Mesenchymal stem cell (in vitro differentiated cells and primary cell): ENCODE results near the gene FLAD1.

Experiments used
- DNase-seq: peaks from one replicate; pipeline ENCODE4 v3.0.0-alpha.2; 2013
- H2AFZ ChIP-seq: one replicate; pipeline ENCODE4 v1.6.1; 2013; ENCODE audit warnings: low read depth, mild to moderate bottlenecking, control low read depth, inconsistent platforms, low read length, moderate library complexity
- H2AK5ac ChIP-seq: 2 replicates; pipeline ENCODE4 v1.6.1; 2013; ENCODE audit warnings: low read length, moderate library complexity, mild to moderate bottlenecking, inconsistent platforms; ENCODE audit not compliant: severe bottlenecking
- H2BK120ac ChIP-seq: one replicate; pipeline ENCODE4 v1.6.1; 2013; ENCODE audit warnings: low read depth, mild to moderate bottlenecking, inconsistent platforms, low read length, moderate library complexity
- H2BK12ac ChIP-seq, 2 experiments: one replicate each; pipeline ENCODE4 v1.6.1; 2013; ENCODE audit warnings: inconsistent platforms in 2 of 2, low read length in 2 of 2, mild to moderate bottlenecking in 2 of 2, moderate library complexity in 2 of 2, control low read depth in 1 of 2
- H2BK15ac ChIP-seq: one replicate; pipeline ENCODE4 v1.6.1; 2013; ENCODE audit warnings: mild to moderate bottlenecking, low read depth, inconsistent platforms; ENCODE audit not compliant: poor library complexity, severe bottlenecking
- H2BK5ac ChIP-seq: 2 replicates; pipeline ENCODE4 v1.6.1; 2013; ENCODE audit warnings: low read depth, mild to moderate bottlenecking, low read length, control low read depth, inconsistent platforms; ENCODE audit not compliant: poor library complexity, severe bottlenecking
- H3K14ac ChIP-seq, 2 experiments: one replicate each; pipeline ENCODE4 v1.6.1; 2013; ENCODE audit warnings: inconsistent platforms in 2 of 2, low read length in 2 of 2, control low read depth in 1 of 2, mild to moderate bottlenecking in 1 of 2, moderate library complexity in 1 of 2
- H3K18ac ChIP-seq, 2 experiments: one replicate each; pipeline ENCODE4 v1.6.1; 2013; ENCODE audit warnings: inconsistent platforms in 2 of 2, low read length in 2 of 2, control low read depth in 1 of 2, low read depth in 1 of 2, mild to moderate bottlenecking in 1 of 2
- H3K23ac ChIP-seq, 2 experiments: one replicate each; pipeline ENCODE4 v1.6.1; 2013; ENCODE audit warnings: inconsistent platforms in 2 of 2, low read length in 2 of 2, mild to moderate bottlenecking in 2 of 2, moderate library complexity in 2 of 2, control low read depth in 1 of 2
- H3K27ac ChIP-seq: 2 replicates; pipeline ENCODE4 v1.5.1; 2013; ENCODE audit warnings: mild to moderate bottlenecking, moderate library complexity, low read length, control low read depth, inconsistent platforms; ENCODE audit not compliant: poor library complexity, severe bottlenecking
- H3K27me3 ChIP-seq, 2 experiments: 2 replicates each; pipeline versions ENCODE4 v1.6.1 to v1.7.0; 2013; ENCODE audit warnings: low read length in 2 of 2, mild to moderate bottlenecking in 2 of 2, moderate library complexity in 2 of 2, control low read depth in 1 of 2, inconsistent platforms in 1 of 2; ENCODE audit not compliant: control insufficient read depth in 1 of 2, insufficient read depth in 1 of 2
- H3K36me3 ChIP-seq, 2 experiments: 2 replicates each; pipeline versions ENCODE4 v1.6.1 to v1.7.0; 2013; ENCODE audit warnings: low read length in 2 of 2, control low read depth in 1 of 2, inconsistent platforms in 1 of 2, low read depth in 1 of 2, mild to moderate bottlenecking in 1 of 2; ENCODE audit not compliant: insufficient read depth in 2 of 2, control insufficient read depth in 1 of 2
- H3K4ac ChIP-seq, 2 experiments: one replicate each; pipeline ENCODE4 v1.6.1; 2013; ENCODE audit warnings: inconsistent platforms in 2 of 2, low read length in 2 of 2, mild to moderate bottlenecking in 2 of 2, moderate library complexity in 2 of 2, control low read depth in 1 of 2, low read depth in 1 of 2
- H3K4me1 ChIP-seq: 2 replicates; pipeline ENCODE4 v1.6.1; 2013; ENCODE audit warnings: low read depth, low read length, control low read depth; ENCODE audit not compliant: control insufficient read depth, insufficient read depth
- H3K4me2 ChIP-seq: 2 replicates; pipeline ENCODE4 v1.6.1; 2013; ENCODE audit warnings: low read length, mild to moderate bottlenecking, inconsistent platforms; ENCODE audit not compliant: poor library complexity, severe bottlenecking
- H3K4me3 ChIP-seq, 2 experiments: 2 replicates each; pipeline versions ENCODE4 v1.5.1 to v1.7.0; 2013; ENCODE audit warnings: low read length in 2 of 2, mild to moderate bottlenecking in 2 of 2, control low read depth in 1 of 2, low read depth in 1 of 2; ENCODE audit not compliant: insufficient read depth in 1 of 2
- H3K79me1 ChIP-seq: replicated peaks from 2 replicates; pipeline ENCODE4 v1.6.1; 2013; ENCODE audit warnings: mild to moderate bottlenecking, control low read depth, low read length, inconsistent platforms; ENCODE audit not compliant: poor library complexity, severe bottlenecking
- H3K9ac ChIP-seq: 2 replicates; pipeline ENCODE4 v1.7.0; 2013; ENCODE audit warnings: mild to moderate bottlenecking, low read length, moderate library complexity
- H3K9me3 ChIP-seq: 2 replicates; pipeline ENCODE4 v1.7.0; 2013; ENCODE audit warnings: mild to moderate bottlenecking, low read length; ENCODE audit not compliant: control insufficient read depth
- H4K8ac ChIP-seq: one replicate; pipeline ENCODE4 v1.6.1; 2013; ENCODE audit warnings: inconsistent platforms, mild to moderate bottlenecking, low read length, moderate library complexity
- H4K91ac ChIP-seq: one replicate; pipeline ENCODE4 v1.6.1; 2013; ENCODE audit warnings: mild to moderate bottlenecking, low read length, inconsistent platforms
- WGBS: methylation state at CpG from one replicate; pipeline ENCODE4 v1.1.7; 2013; ENCODE audit warnings: mixed read lengths; 5-methylcytosine and 5-hydroxymethylcytosine counted together

FLAD1 gene

GRCh38 chr1:155033524-155033923, 50.4 kb downstream of the FLAD1 start, which contains the start of the genes DCST1 and DCST2:
Gene DCST1 (plus strand): TSS chr1:155033824. CDS start chr1:155034037, 213 bp downstream.
Gene DCST2 (minus strand): TSS chr1:155033781. CDS start chr1:155033701, 80 bp downstream.
- H2BK120ac ChIP-seq, result no peak within 1 kb of the TSS
- no peak within 1 kb of the TSS for H4K91ac ChIP-seq
- no peak within 1 kb of the TSS for H3K4me3 ChIP-seq
- H3K4ac ChIP-seq, result no peak within 1 kb of the TSS
- H3K9ac ChIP-seq, result no peak within 1 kb of the TSS
- H4K8ac ChIP-seq, result no peak within 1 kb of the TSS
- DNase-seq, result no peak
- H3K27me3 ChIP-seq, result peaks cover 0 to 33% of the 10 kb centered on the region in 2 experiments
- no peaks in the 10 kb centered on the region for H3K4me1 ChIP-seq
- H3K23ac ChIP-seq, result peak within 1 kb of the TSS in 1 of 2 experiments; percentile 48
- no peaks in the 10 kb centered on the region for H3K79me1 ChIP-seq
- no peak within 1 kb of the TSS for H3K4me2 ChIP-seq
- H3K9me3 ChIP-seq, result no peaks in the 10 kb centered on the region
- H2BK12ac ChIP-seq, result no peak within 1 kb of the TSS
- no peak within 1 kb of the TSS for H3K18ac ChIP-seq
- H2AK5ac ChIP-seq, result no peak within 1 kb of the TSS
- no peak within 1 kb of the TSS for H2BK15ac ChIP-seq
- no peak within 1 kb of the TSS for H2AFZ ChIP-seq
- no peak within 1 kb of the TSS for H3K14ac ChIP-seq
- no peak within 1 kb of the TSS for H2BK5ac ChIP-seq
- no peak within 1 kb of the TSS for H3K27ac ChIP-seq
- 94% methylated on average over 9 of the region's 9 CpGs for WGBS
- H3K36me3 ChIP-seq, result no peaks in the 10 kb centered on the region

- no peak for DNase-seq
- Histone ChIP-seq H3K4me1 (no peaks in the 10 kb centered on the region), H3K18ac (no peak overlapping the region), H4K8ac (no peak overlapping the region), H2BK120ac (no peak overlapping the region), H3K27ac (no peak overlapping the region), H2AFZ (no peak overlapping the region), H3K14ac (no peak overlapping the region), H2BK5ac (no peak overlapping the region), H3K23ac (no peak overlapping the region), H3K9me3 (no peaks in the 10 kb centered on the region), H2BK15ac (no peak overlapping the region), H4K91ac (no peak overlapping the region), H3K4me3 (no peak overlapping the region), H3K4ac (no peak overlapping the region), H3K36me3 (no peaks in the 10 kb centered on the region), H2AK5ac (no peak overlapping the region), H3K27me3 (peaks cover 0 to 28% of the 10 kb centered on the region in 2 experiments), H3K4me2 (no peak overlapping the region), H3K79me1 (no peaks in the 10 kb centered on the region), H3K9ac (no peak overlapping the region), H2BK12ac (no peak overlapping the region)
- WGBS, result 82% methylated on average over 20 of the region's 20 CpGs
Measured at GRCh38 chr1:155034318-155035208, 51.4 kb downstream of the FLAD1 start.

GRCh38 chr1:155035936-155036335, 52.8 kb downstream of the FLAD1 start:
- H3K4ac ChIP-seq, result no peak overlapping the region
- 100% methylated on average over 2 of the region's 2 CpGs for WGBS
- peaks cover 0 to 21% of the 10 kb centered on the region in 2 experiments for H3K27me3 ChIP-seq
- H3K9ac ChIP-seq, result no peak overlapping the region
- H3K4me1 ChIP-seq, result no peaks in the 10 kb centered on the region
- no peaks in the 10 kb centered on the region for H3K36me3 ChIP-seq
- no peaks in the 10 kb centered on the region for H3K79me1 ChIP-seq
- H2BK15ac ChIP-seq, result no peak overlapping the region
- H3K4me3 ChIP-seq, result no peak overlapping the region
- DNase-seq, result no peak
- H2AFZ ChIP-seq, result no peak overlapping the region
- H2AK5ac ChIP-seq, result no peak overlapping the region
- H4K91ac ChIP-seq, result no peak overlapping the region
- no peak overlapping the region for H3K14ac ChIP-seq
- no peak overlapping the region for H3K23ac ChIP-seq
- no peak overlapping the region for H4K8ac ChIP-seq
- H2BK12ac ChIP-seq, result no peak overlapping the region
- H2BK120ac ChIP-seq, result no peak overlapping the region
- H3K4me2 ChIP-seq, result no peak overlapping the region
- no peak overlapping the region for H3K18ac ChIP-seq
- H3K27ac ChIP-seq, result no peak overlapping the region
- H3K9me3 ChIP-seq, result no peaks in the 10 kb centered on the region
- no peak overlapping the region for H2BK5ac ChIP-seq

- Histone ChIP-seq H4K91ac (no peak overlapping the region), H3K4me3 (no peak overlapping the region), H3K4me1 (no peaks in the 10 kb centered on the region), H3K23ac (no peak overlapping the region), H3K79me1 (no peaks in the 10 kb centered on the region), H3K27me3 (peaks cover 0 to 27% of the 10 kb centered on the region in 2 experiments), H2BK120ac (no peak overlapping the region), H2BK15ac (no peak overlapping the region), H3K27ac (no peak overlapping the region), H3K4me2 (no peak overlapping the region), H3K18ac (no peak overlapping the region), H3K9ac (no peak overlapping the region), H2BK12ac (no peak overlapping the region), H3K14ac (no peak overlapping the region), H2BK5ac (no peak overlapping the region), H2AK5ac (no peak overlapping the region), H3K36me3 (no peaks in the 10 kb centered on the region), H3K9me3 (no peaks in the 10 kb centered on the region), H2AFZ (no peak overlapping the region), H3K4ac (no peak overlapping the region), H4K8ac (no peak overlapping the region)
- DNase-seq, result no peak
- 78% methylated on average over 3 of the region's 3 CpGs for WGBS
Measured at GRCh38 chr1:155037043-155037442, 53.9 kb downstream of the FLAD1 start.
